Measurements from ENCODE around the gene CNTN1. TPM values are rescaled to one million over a fixed set of nuclear protein-coding genes. Genes with fewer than 3 reads are reported as not detected.

Gene CNTN1
- total RNA-seq, 1 experiment from 2014 or later, result 3.0 TPM

GRCh38 chr12:40953076-40953475, 260.8 kb downstream of the CNTN1 start:
- ATAC-seq (no peak), DNase-seq (ENCODE audit: low read depth, low spot score) (no peak)
- intact Hi-C loops (cut with micrococcal nuclease), result loop anchor here (10.0 kb wide), 1 partner anchor 522 kb away; no protein-coding TSS in a partner anchor
- RAD21 ChIA-PET (ENCODE audit: low non-redundant PET in 1 of 2, low total read pairs in 2 of 2, uncharacterized antibody in 2 of 2, unreplicated experiment in 2 of 2), result no interaction called here
- POLR2A ChIA-PET, result no interaction called here
- Histone ChIP-seq H3K79me2 (ENCODE audit: insufficient read depth, low read length) (no peaks in the 10 kb centered on the region), H3K36me3 (ENCODE audit: control insufficient read depth in 1 of 2, insufficient read depth in 2 of 2, low read length in 2 of 2) (no peaks in the 10 kb centered on the region), H3K4me2 (ENCODE audit: low read length) (no peak overlapping the region), H3K9me2 (ENCODE audit: insufficient read depth) (no peaks in the 10 kb centered on the region), H3K27me3 (ENCODE audit: insufficient read depth, low read length) (no peaks in the 10 kb centered on the region), H3K9ac (ENCODE audit: low read length) (no peak overlapping the region), H2AFZ (ENCODE audit: low read depth, low read length, poor library complexity, severe bottlenecking) (no peak overlapping the region), H3K4me3 (replicated peaks in 1 of 2; ENCODE audit: low read depth in 1 of 2, low read length in 2 of 2) (no peak overlapping the region), H3K4me1 (ENCODE audit: control insufficient read depth in 1 of 2, insufficient read depth in 2 of 2, low read length in 2 of 2) (no peaks in the 10 kb centered on the region), H3K27ac (ENCODE audit: low read depth, low read length) (no peak overlapping the region), H4K20me1 (ENCODE audit: insufficient read depth) (no peaks in the 10 kb centered on the region), H3K9me3 (ENCODE audit: control insufficient read depth in 1 of 2, insufficient read depth in 1 of 2, low read depth in 1 of 2, low read length in 2 of 2) (no peaks in the 10 kb centered on the region)
- TF ChIP-seq ZBTB33 (IDR thresholded peaks at IDR 0.05; ENCODE audit: extremely low read depth, insufficient replicate concordance, low read length) (no peak), EZH2phosphoT487 (IDR thresholded peaks at IDR 0.05; ENCODE audit: borderline replicate concordance) (no peak), JUND (IDR thresholded peaks at IDR 0.05) (no peak), RAD21 (IDR thresholded peaks at IDR 0.05; ENCODE audit: low read depth) (no peak), ZFX (IDR thresholded peaks at IDR 0.05) (no peak), ATF3 (IDR thresholded peaks at IDR 0.05) (no peak), ZNF274 (IDR thresholded peaks at IDR 0.05; ENCODE audit: low read depth, low read length) (no peak), REST (IDR thresholded peaks at IDR 0.05; ENCODE audit: low read depth) (no peak)
- CTCF ChIA-PET, result no interaction called here
- no TSS peak for BruUV-seq (replicated peaks)

Measured in HCT116 (cell line).